GM18498 (cell line): Measurements from ENCODE around the gene TNKS1BP1.
A peak's percentile ranks its signal among the peaks of the same experiment; 100 is the strongest.
"Not testable (repeated sequence)": the region's sequence is repeated elsewhere in the genome, so short reads cannot be mapped to it uniquely, and the experiment has no call there.

ENCODE experiments used
- ATAC-seq: cut with Tn5 transposase; IDR thresholded peaks from one replicate; pipeline ENCODE4 v1.9.1; 2021; ENCODE audit warnings: mild to moderate bottlenecking, moderate library complexity; ENCODE audit not compliant: unreplicated experiment

The TNKS1BP1 gene

DNA sequence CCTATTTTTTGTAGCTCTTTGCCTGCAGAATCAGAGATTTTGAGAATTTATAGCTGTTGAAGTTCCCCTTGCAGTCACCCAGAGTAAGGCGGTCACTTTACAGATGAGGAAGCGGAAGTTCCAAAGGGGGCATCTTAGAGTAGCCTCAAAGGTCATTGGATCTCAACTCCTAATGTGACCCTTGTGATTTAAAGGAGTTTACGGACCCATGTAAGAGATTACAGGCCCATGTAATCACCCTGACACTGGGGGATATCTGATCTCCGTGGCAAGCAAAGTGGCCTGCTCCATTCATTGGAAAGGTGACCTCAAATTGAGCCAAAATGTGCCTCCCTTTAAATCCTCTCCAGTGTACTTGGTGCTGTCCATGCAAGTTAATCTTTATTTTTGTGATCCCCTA lies 29.1 kb upstream of the TNKS1BP1 start:
- ATAC-seq: no peak

GRCh38 chr11:57353446-57353845 lies 28.7 kb upstream of the TNKS1BP1 start:
- no peak for ATAC-seq

- no peak for ATAC-seq
Measured at GRCh38 chr11:57353036-57353435, 28.3 kb upstream of the TNKS1BP1 start.

DNA sequence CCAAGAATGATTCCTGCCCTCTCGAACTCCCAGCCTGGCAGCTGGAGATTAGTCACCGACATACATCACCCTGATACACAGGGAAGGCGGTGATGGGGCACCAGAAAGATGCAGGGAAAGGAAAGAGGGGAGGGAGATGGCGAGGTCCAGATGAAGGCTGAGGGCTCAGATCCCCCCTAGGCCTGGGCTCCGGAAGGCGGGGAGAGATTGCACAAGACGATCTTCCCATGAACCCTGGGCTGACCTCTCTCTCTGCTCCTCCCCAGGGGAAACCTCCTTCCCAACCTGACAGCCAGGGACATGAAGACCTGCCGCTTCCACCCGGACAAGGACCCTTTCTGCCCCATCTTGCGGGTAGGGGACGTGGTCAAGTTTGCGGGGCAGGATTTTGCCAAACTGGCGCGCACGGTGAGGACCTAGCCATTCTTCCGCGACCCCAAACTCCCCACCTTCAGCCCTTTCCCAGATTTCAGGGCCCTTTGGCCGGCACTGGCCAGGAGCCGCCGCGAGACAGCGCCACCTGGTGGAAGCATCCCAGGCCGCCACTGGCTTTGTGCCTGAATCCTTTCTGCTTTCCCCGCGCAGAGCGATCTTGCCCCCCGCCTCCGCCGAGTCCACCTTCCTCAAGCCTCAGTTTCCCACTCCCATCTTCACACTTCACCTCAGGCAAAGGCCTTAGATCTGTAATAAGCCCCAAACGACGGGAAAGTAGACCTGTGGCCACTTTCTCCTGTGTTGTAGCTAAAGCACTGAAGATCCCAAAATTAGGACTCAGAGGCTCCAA lies 24.9 kb upstream of the TNKS1BP1 start:
- no peak for ATAC-seq

DNA sequence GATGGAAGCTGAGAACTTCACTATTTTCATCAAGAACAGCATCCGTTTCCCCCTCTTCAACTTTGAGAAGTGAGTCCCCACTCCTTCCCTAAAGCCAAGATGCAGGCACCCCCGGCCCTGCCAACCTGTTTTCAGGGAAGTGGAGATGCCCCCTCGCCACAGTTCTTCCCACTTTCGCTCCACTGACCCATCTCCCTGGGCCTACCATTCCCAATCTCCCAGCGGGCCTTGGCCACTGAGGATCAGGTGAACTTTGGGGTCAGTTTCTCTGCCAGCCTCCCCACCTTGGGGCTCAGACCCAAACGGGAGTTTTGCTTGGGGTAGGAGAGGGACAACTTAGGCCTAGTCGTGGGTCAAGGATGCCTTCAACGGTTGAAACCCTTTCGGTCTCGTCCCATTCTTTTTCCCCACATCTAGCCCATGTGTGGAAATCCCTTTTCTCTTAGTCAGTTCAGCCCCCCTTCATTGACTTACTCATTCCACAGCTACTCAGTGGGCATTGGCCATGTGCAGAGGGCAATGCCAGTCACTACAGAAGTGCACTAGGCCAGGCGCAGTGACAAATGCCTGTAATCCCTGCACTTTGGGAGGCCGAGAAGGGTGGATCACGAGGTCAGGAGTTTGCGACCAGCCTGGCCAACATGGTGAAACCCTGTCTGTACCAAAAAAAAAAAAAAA lies 24.0 kb upstream of the TNKS1BP1 start:
- no peak for ATAC-seq

GRCh38 chr11:57348052-57348451 lies 23.3 kb upstream of the TNKS1BP1 start:
- no peak for ATAC-seq

- ATAC-seq: no peak
Measured at GRCh38 chr11:57347336-57347735, 22.6 kb upstream of the TNKS1BP1 start.

- peak; percentile 69 for ATAC-seq
Measured at GRCh38 chr11:57345555-57346211, 20.9 kb upstream of the TNKS1BP1 start.

DNA sequence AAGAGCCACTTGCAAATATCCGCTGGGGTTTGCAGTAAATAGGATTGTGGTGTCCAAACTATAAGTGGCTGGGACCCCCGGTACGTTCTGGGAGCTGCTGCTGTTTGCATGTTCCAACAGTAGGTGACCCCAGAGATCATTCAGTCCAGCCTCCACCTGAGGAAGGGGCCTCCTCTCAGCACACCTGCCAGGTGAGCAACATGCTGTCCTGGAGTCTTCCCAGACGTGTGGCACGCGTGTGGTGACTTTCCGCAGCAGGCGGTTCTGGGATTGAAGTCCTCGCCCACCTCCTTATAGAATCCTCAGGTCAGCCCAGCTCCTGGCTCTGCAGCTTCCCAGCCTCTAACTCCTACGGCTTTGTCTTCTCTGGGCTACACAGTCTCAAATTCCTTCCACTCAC lies 20.1 kb upstream of the TNKS1BP1 start:
- ATAC-seq: no peak

- ATAC-seq: no peak
Measured at GRCh38 chr11:57343825-57344224, 19.1 kb upstream of the TNKS1BP1 start.

DNA sequence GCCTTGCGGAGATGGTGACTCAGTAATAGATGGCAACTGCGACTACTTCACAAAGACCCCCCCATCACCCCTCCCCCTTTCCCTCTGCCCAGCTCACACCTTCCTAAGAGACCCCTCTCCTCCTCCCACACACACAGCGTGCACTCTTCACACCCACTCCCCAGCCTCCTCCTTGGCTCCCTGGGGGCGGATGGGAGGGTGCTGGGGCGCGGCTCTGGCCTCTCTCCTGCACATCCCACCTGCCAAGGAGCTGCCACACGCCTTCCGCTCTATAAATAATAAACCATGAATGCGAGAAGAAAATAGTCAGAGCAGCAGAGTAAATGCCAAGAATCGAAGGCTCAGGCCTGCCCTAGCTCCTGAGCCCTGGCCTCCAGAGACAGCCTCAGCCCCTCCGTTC lies 17.9 kb upstream of the TNKS1BP1 start:
- ATAC-seq: no peak

DNA sequence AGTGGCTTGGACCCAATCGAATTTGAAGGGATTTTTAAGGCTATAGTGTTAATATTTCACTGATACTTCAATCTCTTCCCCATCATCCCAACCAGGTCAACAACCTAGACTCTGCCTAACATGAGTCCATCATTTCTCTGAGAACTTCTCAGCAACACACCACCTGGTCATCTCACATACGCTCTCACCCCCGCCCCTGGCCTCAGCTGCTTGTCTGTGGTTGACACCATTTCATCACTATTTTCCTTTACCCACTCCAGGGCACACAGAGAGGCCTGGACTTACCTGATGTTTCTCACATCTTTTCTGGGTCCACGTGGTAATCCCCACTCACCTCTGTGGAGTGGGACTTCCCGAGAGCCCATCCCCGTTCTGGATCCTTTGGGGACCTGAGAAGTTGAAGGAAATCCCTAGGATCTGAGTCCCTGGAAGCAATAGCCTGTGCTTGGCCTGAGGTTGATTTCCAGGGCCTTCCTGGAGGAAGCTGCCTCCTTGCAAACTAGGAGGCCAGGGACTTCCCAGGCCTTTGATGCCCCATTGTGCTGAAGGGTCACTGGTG lies 16.6 kb upstream of the TNKS1BP1 start:
- ATAC-seq: no peak

- ATAC-seq: no peak
Measured at GRCh38 chr11:57340039-57340615, 15.4 kb upstream of the TNKS1BP1 start.

DNA sequence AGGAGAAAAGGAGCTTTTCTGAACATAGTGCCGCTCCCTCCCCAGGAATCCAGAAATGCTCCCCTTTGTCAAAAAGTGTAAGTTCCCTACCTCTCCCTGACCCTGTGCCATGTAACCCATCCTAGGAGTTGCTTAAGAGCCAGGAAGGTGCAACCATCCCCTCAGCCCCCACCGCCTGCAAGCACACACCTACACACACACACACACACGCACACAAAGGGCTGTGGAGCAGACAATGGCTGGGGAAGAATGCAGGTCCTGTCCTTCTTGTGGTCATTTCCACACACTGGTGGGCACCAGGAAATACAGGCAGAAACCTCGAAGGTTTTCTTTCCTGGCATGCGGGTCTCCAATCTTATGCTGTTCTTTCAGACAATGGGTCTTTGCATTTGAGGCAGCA lies 14.6 kb upstream of the TNKS1BP1 start:
- no peak for ATAC-seq

- no peak for ATAC-seq
Measured at GRCh38 chr11:57338142-57338541, 13.4 kb upstream of the TNKS1BP1 start, which contains the start of gene P2RX3. P2RX3 (plus strand) TSS chr11:57338352; CDS start chr11:57338551, 199 bp downstream.

DNA sequence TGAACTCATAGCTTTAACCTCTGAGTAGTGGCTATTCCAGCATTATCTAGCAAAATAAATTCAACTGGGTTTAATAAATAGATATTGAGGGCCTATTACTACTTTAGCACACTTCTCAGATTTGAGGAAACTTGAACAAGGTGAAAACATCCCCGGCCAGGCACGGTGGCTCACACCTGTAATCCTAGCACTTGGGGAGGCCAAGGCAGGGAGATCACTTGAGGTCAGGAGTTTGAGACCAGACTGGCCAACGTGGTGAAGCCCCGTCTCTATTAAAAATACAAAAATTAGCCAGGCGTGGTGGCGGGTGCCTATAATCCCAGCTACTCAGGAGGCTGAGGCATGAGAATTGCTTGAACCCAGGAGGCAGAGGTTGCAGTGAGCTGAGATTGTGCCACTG lies 12.1 kb upstream of the TNKS1BP1 start:
- not testable (repeated sequence) for ATAC-seq

DNA sequence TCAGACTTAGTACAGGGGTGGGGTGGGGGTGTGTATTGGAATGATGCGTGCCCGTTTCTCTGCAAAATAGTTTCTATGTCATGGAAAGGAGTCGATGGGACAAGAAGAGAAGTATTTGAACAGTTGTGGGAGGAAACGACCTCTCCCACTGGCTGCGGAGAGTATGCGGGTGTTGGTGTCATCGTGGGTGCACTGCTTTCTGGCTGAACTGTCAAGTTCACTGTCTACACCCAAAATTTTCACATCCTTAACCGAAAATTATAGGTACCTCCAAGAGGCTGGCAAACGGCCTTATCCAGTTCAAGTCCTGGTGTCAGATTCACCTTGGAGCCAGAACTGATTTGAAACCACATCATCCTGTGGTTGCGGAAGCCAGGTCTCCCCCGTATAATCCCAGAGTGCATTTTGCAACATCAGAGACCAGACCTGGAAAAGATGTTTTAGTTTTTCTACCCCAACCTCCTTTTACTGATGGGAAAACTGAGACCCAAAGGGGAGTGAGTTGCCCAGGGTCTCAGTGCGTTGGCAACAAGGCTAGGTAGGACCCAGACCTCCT lies 11.4 kb upstream of the TNKS1BP1 start:
- no peak for ATAC-seq

DNA sequence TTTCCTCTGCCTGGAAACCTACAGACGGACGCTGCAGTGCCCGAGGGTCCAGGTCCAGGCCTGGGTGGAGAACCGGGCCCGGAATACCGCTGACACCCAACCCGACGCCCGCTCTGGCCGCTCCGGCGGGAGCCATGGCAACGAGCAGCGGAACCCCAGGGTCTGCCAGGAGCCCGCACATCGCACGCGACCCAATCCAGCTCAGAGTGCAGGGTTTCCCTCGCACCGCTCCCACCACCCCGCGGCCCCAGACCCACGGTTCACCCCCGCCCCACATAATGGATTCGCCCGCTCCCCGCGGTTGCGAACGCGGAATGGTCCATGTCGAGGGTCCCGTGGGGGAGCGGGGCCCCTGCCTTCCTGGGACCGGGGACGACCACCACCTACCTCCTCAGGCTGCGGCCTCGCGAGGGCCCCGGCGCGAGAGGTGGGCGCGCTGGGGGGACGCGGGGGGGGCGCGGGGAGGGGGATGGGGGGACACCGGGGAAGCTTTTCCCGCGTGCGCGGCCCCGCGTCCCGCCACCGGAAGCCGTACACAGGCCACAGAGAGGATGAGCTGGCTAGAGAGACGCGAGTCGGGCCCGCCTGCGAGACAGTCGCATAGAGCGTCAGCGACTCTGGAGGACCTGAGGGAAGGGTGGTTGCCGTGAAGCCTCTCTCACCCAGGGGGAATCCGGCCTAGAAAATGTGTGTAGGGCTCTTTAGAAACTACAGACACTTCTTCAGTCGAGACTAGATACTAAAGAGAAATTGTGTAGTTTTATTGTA lies 10.8 kb upstream of the TNKS1BP1 start, which contains the start of gene SSRP1:
SSRP1 (minus strand) TSS at position 550 of the 768 bp plus-strand sequence. CDS start 771 bp downstream, outside the sequence.
- ATAC-seq: peak; percentile 99

DNA sequence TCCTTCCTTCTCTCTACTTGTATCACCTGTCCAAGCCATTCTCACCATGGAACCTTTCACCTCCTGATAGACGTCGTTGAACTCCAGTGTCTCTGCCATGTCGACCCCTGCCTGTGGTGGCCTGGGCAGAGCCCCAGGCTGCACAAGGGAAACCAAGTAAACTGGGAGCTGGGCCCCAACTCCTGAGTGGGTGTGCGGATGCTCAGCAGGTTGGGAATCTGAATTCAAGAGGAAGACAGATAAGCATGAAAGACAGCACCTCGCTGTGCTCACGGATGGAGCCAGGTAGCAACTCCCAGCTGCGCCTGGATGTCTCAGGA lies 10.2 kb upstream of the TNKS1BP1 start:
- ATAC-seq: no peak
